Stimulated activated CD4-positive, alpha-beta T cell treated with anti-CD3 and anti-CD28 coated beads, Interleukin-15, amount 100 ng/mL, for 48 hours (primary cell): ENCODE data around the gene PAAF1.
A peak's percentile ranks its signal among the peaks of the same experiment; 100 is the strongest.
"Not testable (repeated sequence)": the region's sequence is repeated elsewhere in the genome, so short reads cannot be mapped to it uniquely, and the experiment has no call there.

Experiments
- DNase-seq, 2 donors: peaks; one replicate each; pipeline ENCODE4 v3.0.0-alpha.2; 2020; ENCODE audit warnings: low read depth in 2 of 2

Gene PAAF1

DNA sequence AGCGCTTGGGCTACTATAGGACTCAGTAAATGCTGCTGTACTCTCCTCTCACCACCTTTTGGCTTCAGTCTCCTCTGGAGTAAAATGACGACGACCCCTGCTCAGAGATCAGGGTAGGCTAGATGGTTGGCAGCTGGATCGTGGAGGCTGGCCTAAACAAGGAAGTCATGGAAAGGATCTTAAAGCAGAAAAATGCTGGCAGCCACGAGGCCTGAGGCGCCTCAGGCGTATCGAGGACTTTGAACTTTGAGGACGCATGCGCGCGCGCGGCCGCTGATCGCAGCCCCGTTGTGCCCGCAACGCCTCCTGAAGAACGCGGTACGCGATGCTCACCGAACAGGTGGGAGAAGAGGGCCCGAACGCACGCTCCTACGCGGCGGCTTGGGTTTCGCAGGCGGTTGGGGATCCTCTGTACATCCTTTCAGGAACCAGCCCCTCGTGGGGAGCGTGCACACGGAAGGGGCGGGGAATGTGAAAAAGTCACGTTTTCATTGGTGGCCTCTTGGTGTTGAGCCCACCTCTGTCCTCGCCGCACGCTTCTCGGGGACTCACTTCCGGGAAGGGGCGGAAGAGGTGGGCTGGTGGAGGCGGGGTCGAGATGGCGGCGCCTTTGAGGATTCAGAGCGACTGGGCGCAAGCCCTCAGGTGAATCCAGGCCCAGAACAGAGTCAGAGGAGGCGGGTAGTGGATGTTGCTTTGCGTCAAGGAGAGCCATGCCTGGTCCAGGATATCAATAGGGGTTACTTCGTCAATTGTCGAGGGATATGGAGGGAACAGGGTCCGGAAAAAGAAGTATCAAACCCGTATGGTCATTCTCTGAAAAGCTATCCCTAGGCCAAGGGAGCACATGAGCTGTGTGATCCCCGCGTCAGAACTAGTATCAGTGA is at the start of gene PAAF1, which contains the start of gene COA4:
TSS of gene PAAF1 (plus strand) at position 576 of the 887 bp plus-strand sequence. CDS start at position 599, 23 bp downstream.
TSS of gene COA4 (minus strand) at position 423 of the 887 bp plus-strand sequence. CDS start 3,468 bp downstream, outside the sequence.
- peak; percentile 94 to 95 for DNase-seq

- no peak for DNase-seq
Observed at GRCh38 chr11:73830261-73830660, 46.5 kb upstream of the PAAF1 start.

GRCh38 chr11:73833067-73833466 is 43.7 kb upstream of the PAAF1 start:
- no peak for DNase-seq

- DNase-seq = no peak
Observed at GRCh38 chr11:73838443-73839122, 38.2 kb upstream of the PAAF1 start.

- no peak for DNase-seq
Observed at GRCh38 chr11:73839123-73839457, 37.7 kb upstream of the PAAF1 start.

DNA sequence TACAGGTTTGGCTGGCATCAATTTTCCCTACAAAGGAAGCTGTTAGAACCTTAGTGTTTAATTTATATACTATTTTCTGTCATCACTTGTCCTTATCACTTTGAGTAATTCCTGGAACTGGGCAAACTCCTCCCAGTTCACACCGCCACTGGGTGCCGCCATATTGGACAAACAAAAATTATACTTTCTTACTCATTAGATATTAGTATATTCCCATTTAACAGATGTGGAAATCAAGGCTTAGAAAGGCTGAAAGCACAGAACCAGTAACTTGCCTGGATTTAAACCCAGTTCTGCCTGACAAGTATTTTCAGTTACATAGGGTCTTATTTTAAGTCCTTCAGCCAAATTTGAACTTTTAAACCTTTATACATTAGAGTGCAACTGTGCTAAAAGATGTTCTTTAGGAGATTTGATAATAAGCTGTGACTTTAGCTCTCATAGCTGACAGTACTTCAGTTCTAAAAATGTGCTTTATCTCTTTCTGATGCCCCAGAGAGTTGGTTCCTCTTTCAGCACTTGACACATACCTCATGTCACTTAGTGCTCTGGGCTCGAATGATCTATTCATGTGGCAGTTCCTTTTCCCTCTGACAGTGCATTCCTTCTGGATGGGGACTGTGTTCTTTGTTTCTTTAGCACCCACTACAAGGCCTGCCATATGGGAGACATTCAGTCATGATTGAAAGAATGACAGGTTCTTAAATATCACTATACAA is 25.6 kb upstream of the PAAF1 start:
- DNase-seq = no peak

GRCh38 chr11:73852049-73852448 is 24.8 kb upstream of the PAAF1 start:
- DNase-seq = no peak

DNA sequence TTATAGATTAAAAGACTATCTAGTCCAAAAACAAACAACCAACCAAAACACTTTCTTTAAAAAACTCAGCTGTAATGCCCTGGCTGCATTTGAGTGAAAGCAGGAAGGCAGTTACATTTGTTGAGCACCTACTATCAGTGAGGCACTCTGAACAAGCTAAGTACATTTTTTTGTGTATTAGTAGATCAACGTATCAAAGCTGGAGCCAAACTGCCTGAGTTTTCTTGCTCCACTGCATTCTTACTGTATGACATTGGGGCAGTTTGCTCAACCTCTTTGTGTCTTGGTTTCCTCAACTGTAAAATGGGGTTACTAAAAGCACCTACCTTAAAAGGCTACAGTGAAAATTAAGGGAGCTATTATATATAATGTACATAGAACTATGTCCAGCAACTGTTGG is 22.1 kb upstream of the PAAF1 start:
- no peak for DNase-seq

- no peak for DNase-seq
Observed at GRCh38 chr11:73856031-73856567, 20.7 kb upstream of the PAAF1 start.

DNA sequence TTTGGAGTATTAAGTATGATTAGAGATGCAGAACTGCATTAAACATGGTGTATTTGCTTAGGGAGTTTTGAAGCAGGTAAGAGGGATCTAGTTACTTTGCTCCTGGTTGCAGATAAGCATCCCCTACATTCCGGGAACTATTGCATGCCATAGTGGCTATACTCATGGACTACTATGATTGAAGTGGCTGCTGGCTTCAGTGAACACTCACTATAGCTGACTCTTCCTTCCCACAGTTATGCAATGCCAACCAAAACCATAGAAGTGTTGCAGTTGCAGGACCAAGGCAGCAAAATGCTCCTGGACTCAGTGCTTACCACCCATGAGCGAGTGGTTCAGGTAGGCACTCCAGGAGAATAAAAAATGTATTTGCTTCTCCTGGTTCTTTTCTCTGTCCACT is 17.1 kb upstream of the PAAF1 start:
- no peak for DNase-seq

GRCh38 chr11:73860202-73860601 is 16.6 kb upstream of the PAAF1 start:
- DNase-seq = no peak

DNA sequence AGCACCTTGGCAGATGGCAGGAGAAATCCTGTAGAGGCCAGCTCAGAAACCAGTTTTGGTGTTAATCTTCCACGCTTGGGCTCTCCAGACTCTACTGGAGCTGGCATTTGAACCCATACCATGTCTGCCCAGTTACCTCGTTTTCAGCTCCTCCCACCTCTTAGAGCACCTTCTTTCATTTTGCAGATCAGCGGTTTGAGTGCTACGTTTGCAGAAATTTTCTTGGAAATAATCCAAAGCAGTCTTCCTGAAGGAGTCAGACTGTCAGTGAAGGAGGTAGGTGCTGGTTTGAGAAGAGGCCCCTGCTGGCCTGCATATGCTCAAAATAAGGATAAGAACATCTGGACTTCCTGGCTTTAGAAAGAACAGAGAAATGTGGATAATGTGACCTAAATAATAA is 13.8 kb upstream of the PAAF1 start:
- DNase-seq = no peak

DNA sequence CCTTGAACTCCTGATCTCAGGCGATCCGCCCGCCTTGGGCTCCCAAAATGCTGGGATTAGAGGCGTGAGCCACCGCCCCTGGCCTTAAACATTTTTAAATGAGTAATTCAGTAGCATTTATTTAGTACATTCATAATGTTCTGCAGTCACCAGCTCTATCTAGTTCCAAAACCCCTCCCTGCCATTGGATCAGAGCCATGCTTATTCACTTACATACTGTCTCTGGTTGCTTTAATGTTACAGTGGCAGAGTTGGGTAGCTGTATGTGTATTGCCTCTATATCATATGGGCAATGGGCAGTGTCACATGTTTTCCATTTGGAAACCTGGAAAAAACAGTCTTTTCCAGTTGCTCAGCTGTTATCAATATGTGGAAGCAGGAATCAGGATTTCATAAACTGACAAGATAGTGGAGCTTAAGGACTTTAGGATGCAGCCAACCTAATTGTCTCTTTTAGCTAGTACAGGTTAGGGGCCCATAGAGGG is 10.7 kb upstream of the PAAF1 start:
- no peak for DNase-seq

GRCh38 chr11:73866586-73866996 is 10.2 kb upstream of the PAAF1 start:
- no peak for DNase-seq

- no peak for DNase-seq
Observed at GRCh38 chr11:73869332-73869949, 7.4 kb upstream of the PAAF1 start.

DNA sequence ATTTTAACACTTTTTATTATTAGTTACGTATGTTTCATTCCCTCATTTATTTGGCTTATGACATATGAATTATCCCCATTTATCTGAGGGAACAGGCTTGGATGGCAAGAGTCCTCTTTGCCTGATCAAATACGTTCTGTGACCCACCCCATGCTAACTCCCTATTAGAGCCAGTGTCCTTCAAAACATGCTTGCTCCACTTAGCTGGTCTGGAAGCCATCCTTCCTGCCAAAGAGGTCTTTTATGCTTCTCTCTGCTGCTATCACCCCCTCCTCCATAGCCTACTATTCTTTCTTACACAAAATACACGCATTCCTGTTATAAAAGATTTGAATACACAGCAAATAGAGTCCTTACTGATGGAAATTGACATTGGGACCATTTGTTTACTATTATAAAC is 6.5 kb upstream of the PAAF1 start:
- DNase-seq = no peak

DNA sequence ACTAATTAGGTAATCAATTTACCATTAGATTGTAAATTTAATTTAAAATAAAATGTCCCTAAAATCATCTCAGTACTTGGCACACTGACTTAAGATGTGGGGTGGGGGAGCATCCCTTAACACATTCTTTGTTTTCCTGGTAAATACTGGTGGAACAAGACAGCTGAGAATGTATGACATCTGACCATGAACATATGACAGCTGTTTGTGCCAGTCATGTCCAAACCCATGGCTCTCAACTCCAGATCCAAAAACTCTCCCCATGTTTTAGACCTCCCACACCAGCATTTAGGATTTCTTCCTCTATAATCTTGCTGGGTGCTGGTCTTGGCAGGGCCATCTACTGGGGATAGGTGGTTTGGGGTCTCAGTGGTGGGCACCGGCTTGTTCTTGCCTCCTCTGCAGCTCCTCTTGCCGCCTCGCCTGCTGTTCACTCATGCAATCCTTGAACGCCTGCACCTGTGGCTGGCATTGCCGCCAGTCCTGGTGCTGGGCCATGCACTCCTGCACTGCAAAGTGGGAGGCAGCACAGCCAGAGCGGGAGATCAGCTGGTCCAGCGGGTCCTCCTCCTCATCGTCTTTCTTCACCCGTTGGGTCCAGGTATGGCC is 3.9 kb upstream of the PAAF1 start:
- no peak for DNase-seq

DNA sequence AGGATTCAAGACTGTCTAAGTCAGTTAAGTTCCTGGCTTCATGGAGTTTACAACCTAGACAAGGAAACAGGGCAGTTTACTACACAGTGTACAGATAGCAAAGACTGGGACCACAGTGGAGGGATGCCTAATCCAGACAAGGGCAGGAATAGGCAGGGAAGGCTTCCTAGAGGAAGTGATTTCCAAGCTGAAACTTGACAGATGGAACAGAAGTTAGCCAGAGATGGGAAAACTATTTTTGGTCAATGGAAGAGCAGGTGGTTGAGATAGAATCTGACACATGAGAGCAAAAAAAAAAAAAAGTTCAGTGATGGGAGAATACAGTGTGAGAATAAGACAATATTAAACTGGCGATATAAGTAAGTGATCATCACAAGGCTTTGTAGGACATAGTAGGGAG is 1.4 kb upstream of the PAAF1 start:
- DNase-seq = no peak

- DNase-seq = no peak
Observed at GRCh38 chr11:73875840-73876239, 959 bp upstream of the PAAF1 start.

- DNase-seq = no peak
Observed at GRCh38 chr11:73878771-73879170, 2.0 kb downstream of the PAAF1 start.

DNA sequence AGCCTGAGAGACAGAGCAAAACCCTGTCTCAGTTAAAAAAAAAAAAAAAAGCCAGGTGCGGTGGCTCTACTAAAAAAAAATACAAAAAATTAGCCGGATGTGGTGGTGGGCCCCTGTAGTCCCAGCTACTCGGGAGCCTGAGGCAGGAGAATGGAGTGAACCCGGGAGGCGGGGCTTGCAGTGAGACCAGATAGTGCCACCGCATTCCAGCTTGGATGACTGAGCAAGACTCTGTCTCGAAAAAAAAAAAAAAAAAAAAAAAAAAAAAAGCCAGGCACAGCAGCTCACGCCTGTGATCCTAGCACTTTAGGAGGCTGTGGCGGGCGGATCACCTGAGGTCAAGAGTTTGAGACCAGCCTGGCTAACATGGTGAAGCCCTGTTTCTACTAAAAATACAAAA is 3.6 kb downstream of the PAAF1 start:
- DNase-seq = not testable (repeated sequence)
